Activated CD4-positive, alpha-beta T cell treated with anti-CD3 and anti-CD28 coated beads for 36 hours (primary cell): ENCODE results near the gene RNF213. TPM values are rescaled to one million over a fixed set of nuclear protein-coding genes. Genes with fewer than 3 reads are reported as not detected.

Experiments
- ATAC-seq: fragments of 200-7000 bp; cut with Tn5 transposase; one replicate; pipeline ENCODE4 v1.10.0; 2021; ENCODE audit warnings: mild to moderate bottlenecking, moderate library complexity
- CTCF ChIA-PET: fragments of 350-600 bp; sonication (Branson Sonifier 250); formaldehyde crosslinking; loops from one replicate; lab custom pipeline; 2021; ENCODE audit warnings: antibody characterized with exemption; lab: Charles Lee
- POLR2A ChIA-PET: fragments of 350-600 bp; sonication (Branson Sonifier 250); formaldehyde crosslinking; loops from one replicate; lab custom pipeline; 2021; ENCODE audit warnings: antibody characterized with exemption, inconsistent platforms; lab: Charles Lee
- DNase-seq: peaks from one replicate; pipeline ENCODE4 v3.0.0-alpha.2; 2020
- H3K27ac Mint-ChIP-seq: one replicate; pipeline ENCODE4 v1.8.0; 2021; ENCODE audit warnings: mixed read lengths
- H3K27me3 Mint-ChIP-seq: one replicate; pipeline ENCODE4 v1.8.0; 2021; ENCODE audit warnings: mixed read lengths
- H3K36me3 Mint-ChIP-seq: one replicate; pipeline ENCODE4 v1.8.0; 2021; ENCODE audit warnings: low read depth, mixed read lengths
- H3K4me1 Mint-ChIP-seq: one replicate; pipeline ENCODE4 v1.8.0; 2021; ENCODE audit warnings: mixed read lengths
- H3K4me3 Mint-ChIP-seq: one replicate; pipeline ENCODE4 v1.8.0; 2021; ENCODE audit warnings: mild to moderate bottlenecking, moderate library complexity, mixed read lengths
- H3K9me3 Mint-ChIP-seq: one replicate; pipeline ENCODE4 v1.8.0; 2021; ENCODE audit warnings: low read depth, mixed read lengths
- intact Hi-C, 2 experiments: fragments of 100-400 bp; cut with DNase I in 1 of 2; cut with micrococcal nuclease in 1 of 2; formaldehyde crosslinking; loops; one replicate each; pipeline versions ENCODE4 v1.14.2 to v1.15.1; 2022 to 2024; cut with DNase I, micrococcal nuclease
- total RNA-seq, 2 experiments: library from RNA; stranded (reverse); gene quantifications; one replicate each; pipeline ENCODE4 v1.2.3, GENCODE V29; 2021

Gene RNF213
- 100 to 1,000 TPM; 334 to 366 TPM for total RNA-seq

GRCh38 chr17:80260791-80261158 lies at the start of gene RNF213:
Gene RNF213 (plus strand): TSS chr17:80260852. CDS start chr17:80263682, 2,830 bp downstream.
- no peaks in the 10 kb centered on the region for H3K27me3 Mint-ChIP-seq
- peak within 1 kb of the TSS; percentile 98 for H3K27ac Mint-ChIP-seq
- ChIA-PET POLR2A (interaction anchor here (1.1 to 1.6 kb wide), 2 partner anchors 51 to 112 kb away, joined by 3 read pairs; no protein-coding TSS in a partner anchor), CTCF (no interaction called here)
- peak within 1 kb of the TSS; percentile 98 for H3K4me3 Mint-ChIP-seq
- H3K9me3 Mint-ChIP-seq = no peaks in the 10 kb centered on the region
- ATAC-seq (peak; percentile 10), DNase-seq (peak; percentile 71)
- peaks cover 26% of the 10 kb centered on the region for H3K36me3 Mint-ChIP-seq
- intact Hi-C loops = loop anchor here in 1 of 2 experiments (1.0 to 10.0 kb wide), 9 partner anchors 113 to 834 kb away; partner anchors contain the start of genes CBX4, CBX8, CHMP6 and EIF4A3
- peaks cover 65% of the 10 kb centered on the region for H3K4me1 Mint-ChIP-seq

GRCh38 chr17:80212109-80212508 lies 48.5 kb upstream of the RNF213 start:
- POLR2A ChIA-PET = no interaction called here
- no peak overlapping the region for H3K27ac Mint-ChIP-seq
- no peak for ATAC-seq

DNA sequence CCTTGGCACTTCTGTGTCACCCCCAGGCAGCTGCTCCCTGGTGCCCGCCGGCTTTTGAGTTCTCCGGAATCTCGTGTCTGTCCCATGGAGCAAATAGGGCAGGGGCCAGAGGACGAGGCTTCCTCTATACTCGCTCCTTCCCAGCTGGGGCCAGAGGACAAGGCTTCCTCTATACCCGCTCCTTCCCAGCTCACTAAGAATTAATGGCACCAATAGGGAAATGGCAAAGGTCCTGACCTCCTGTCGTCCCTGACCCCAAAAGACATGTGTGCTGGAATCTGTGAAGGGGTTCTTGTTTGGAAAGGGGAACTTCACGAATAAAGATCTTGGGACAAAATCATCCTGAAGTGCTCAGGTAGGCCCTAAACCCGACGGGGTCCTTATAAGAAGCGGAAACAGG lies 48.1 kb upstream of the RNF213 start:
- Mint-ChIP-seq H3K27ac (no peak overlapping the region), H3K4me3 (no peak overlapping the region), H3K4me1 (peaks cover 5% of the 10 kb centered on the region), H3K36me3 (peaks cover 18% of the 10 kb centered on the region), H3K27me3 (no peaks in the 10 kb centered on the region), H3K9me3 (no peaks in the 10 kb centered on the region)
- ATAC-seq = no peak
- POLR2A ChIA-PET = no interaction called here
- CTCF ChIA-PET = interaction anchor here (0.7 kb wide), 1 partner anchor 15 kb away, joined by 6 read pairs; no protein-coding TSS in a partner anchor
- no peak for DNase-seq
- intact Hi-C loops = no loop called here

More at GRCh38 chr17:80212109-80212508, 48.5 kb upstream of the RNF213 start:
- intact Hi-C loops = no loop called here
- CTCF ChIA-PET = interaction anchor here (0.7 kb wide), 1 partner anchor 15 kb away, joined by 6 read pairs; no protein-coding TSS in a partner anchor
- DNase-seq = no peak
- Mint-ChIP-seq H3K9me3 (no peaks in the 10 kb centered on the region), H3K36me3 (peaks cover 14% of the 10 kb centered on the region), H3K27me3 (no peaks in the 10 kb centered on the region), H3K4me1 (peaks cover 4% of the 10 kb centered on the region), H3K4me3 (no peak overlapping the region)

DNA sequence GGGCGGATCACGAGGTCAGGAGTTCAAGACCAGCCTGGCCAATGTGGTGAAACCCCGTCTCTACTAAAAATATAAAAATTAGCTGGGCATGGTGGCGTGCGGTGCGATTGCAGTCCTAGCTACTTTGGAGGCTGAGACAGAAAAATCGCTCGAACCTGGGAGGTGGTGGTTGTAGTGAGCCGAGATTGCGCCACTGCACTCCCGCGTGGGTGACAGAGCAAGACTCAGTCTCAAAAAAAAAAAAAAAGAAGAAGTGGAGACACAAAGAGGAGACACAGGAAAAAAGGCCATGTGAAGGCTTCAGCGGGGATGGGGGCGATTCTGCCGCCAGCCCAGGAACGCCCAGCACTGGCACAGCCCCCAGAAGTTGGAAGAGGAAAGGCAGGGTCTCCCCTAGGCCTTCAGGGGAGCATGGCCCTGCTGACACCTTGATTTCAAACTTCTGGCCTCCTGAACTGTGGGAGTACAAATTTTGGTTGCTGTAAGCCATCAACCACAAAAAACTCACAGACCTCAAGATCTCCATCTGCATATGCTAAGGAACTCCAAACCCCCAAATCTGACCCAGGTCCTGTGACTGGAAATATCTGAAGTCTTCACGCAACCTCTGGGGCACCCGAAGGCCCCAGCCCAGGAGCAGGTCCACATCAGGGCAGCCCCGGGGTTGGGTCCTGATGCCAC lies 47.5 kb upstream of the RNF213 start:
- Mint-ChIP-seq H3K36me3 (peaks cover 21% of the 10 kb centered on the region), H3K4me1 (peaks cover 8% of the 10 kb centered on the region), H3K27ac (no peak overlapping the region), H3K9me3 (no peaks in the 10 kb centered on the region), H3K27me3 (no peaks in the 10 kb centered on the region), H3K4me3 (no peak overlapping the region)
- no peak for ATAC-seq
- intact Hi-C loops = no loop called here
- POLR2A ChIA-PET = no interaction called here
- no peak for DNase-seq
- CTCF ChIA-PET = no interaction called here

- CTCF ChIA-PET = no interaction called here
- Mint-ChIP-seq H3K36me3 (peaks cover 22% of the 10 kb centered on the region), H3K27me3 (no peaks in the 10 kb centered on the region), H3K27ac (no peak overlapping the region), H3K4me3 (no peak overlapping the region), H3K4me1 (peaks cover 11% of the 10 kb centered on the region), H3K9me3 (no peaks in the 10 kb centered on the region)
- POLR2A ChIA-PET = no interaction called here
- ATAC-seq (no peak), DNase-seq (no peak)
- intact Hi-C loops = no loop called here
Measured at GRCh38 chr17:80213643-80213975, 47.0 kb upstream of the RNF213 start.

DNA sequence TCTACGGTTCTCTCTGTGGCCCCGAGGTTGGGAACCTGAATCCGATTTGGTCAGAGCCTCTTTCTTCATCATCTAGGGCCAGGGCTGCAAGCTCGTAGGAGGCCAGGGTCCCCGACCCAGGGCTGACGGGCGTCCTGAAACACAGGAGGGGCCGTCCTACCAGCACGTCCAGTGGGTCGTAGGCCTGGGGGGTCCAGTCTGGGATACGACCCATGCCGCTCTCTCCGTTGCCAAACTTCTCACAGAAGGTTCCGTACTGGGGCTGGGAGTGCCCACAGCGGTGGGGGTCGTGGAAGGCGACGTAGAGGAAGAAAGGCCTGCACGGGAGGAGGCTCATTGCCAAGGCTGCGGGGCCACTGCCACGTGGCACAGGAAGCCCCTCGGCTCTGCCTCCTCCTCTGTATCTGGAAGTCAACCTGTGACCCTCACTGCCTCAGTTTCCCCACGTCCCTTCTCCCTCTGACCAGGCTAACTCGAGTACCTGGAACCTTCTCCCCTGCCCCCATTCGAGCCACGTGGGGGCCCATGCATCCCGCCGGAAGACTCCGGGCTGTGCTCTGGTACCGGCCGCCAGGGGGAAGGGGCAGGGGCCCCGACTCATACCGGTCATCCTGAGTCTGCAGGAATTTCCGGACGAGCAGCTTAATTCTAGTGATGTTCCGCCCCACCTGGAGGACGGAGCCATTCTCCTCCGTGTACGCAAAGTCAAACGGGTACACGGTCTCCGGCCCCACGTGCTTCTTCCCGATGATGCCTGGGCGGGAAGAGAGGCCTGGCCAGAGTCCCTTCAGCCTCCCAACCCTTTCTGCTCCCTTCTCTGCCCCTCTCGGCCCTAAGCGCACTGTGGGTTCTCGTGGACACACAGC lies 46.4 kb upstream of the RNF213 start:
- intact Hi-C loops = no loop called here
- ChIA-PET POLR2A (interaction anchor here (0.6 kb wide), 1 partner anchor 86 kb away, joined by 3 read pairs; no protein-coding TSS in a partner anchor), CTCF (no interaction called here)
- ATAC-seq (no peak), DNase-seq (no peak)
- Mint-ChIP-seq H3K4me1 (peaks cover 15% of the 10 kb centered on the region), H3K9me3 (no peaks in the 10 kb centered on the region), H3K27ac (no peak overlapping the region), H3K36me3 (peaks cover 24% of the 10 kb centered on the region), H3K4me3 (no peak overlapping the region), H3K27me3 (no peaks in the 10 kb centered on the region)

DNA sequence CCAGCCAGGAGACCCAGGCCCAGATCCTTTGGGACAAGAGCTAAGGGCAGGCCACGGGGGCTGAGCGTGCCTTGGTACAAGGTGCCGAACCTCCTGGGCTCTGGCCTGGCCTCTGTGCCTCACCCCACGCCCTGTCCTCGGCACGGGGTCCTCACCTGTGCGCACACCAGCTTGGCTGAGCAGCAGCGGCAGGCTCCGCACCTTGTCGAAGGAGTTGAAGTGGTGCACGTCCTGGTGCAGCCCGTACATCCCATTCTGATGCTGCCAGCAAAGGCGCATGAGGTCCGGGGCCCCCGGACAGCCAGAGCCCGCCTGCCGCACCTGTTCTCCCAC lies 45.8 kb upstream of the RNF213 start:
- ChIA-PET CTCF (no interaction called here), POLR2A (no interaction called here)
- H3K4me3 Mint-ChIP-seq = no peak overlapping the region
- ATAC-seq = no peak
- H3K36me3 Mint-ChIP-seq = peaks cover 27% of the 10 kb centered on the region
- no peak for DNase-seq
- no peak overlapping the region for H3K27ac Mint-ChIP-seq
- intact Hi-C loops = no loop called here
- peaks cover 17% of the 10 kb centered on the region for H3K4me1 Mint-ChIP-seq
- H3K9me3 Mint-ChIP-seq = no peaks in the 10 kb centered on the region
- H3K27me3 Mint-ChIP-seq = no peaks in the 10 kb centered on the region

GRCh38 chr17:80216473-80217456 lies 43.9 kb upstream of the RNF213 start:
- Mint-ChIP-seq H3K27ac (no peak overlapping the region), H3K4me3 (no peak overlapping the region), H3K36me3 (peaks cover 23% of the 10 kb centered on the region), H3K4me1 (peaks cover 22% of the 10 kb centered on the region), H3K27me3 (no peaks in the 10 kb centered on the region), H3K9me3 (no peaks in the 10 kb centered on the region)
- intact Hi-C loops = no loop called here
- ChIA-PET CTCF (no interaction called here), POLR2A (no interaction called here)
- no peak for ATAC-seq
- no peak for DNase-seq

DNA sequence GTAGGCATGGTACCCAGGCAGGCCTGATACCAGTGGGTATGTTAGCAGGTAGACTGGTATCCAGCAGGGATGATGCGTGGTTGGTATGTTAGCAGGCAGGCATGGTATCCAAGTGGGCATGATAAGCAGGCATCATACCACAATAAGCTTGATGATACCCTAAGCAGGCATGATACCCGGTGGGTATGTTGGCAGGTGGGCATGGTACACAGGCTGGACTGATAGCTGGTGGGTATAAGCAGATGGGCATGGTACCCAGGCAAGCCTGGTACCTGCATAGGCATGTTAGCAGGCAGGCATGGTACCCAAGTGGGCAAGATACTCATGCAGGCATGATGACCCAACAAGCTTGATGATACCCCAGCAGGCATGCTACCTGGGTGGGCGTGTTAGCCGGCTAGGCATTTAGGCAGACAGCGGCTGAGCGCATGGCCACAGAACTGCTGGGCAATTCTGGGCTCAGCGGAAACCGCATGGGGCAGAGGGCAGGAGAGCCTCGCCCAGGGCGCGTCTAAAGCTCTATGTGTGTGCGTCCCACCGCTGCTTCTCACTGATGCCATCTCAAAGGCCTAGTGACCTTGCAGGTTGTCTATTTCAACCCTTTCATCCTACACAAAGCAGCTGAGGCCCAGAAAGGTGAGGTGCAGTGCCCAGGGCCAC lies 42.8 kb upstream of the RNF213 start:
- no peak overlapping the region for H3K27ac Mint-ChIP-seq
- ATAC-seq = no peak
- intact Hi-C loops = loop anchor here (2.0 kb wide), 3 partner anchors 37 to 183 kb away; partner anchors contain the start of gene TBC1D16 (in 1 of the 2)

DNA sequence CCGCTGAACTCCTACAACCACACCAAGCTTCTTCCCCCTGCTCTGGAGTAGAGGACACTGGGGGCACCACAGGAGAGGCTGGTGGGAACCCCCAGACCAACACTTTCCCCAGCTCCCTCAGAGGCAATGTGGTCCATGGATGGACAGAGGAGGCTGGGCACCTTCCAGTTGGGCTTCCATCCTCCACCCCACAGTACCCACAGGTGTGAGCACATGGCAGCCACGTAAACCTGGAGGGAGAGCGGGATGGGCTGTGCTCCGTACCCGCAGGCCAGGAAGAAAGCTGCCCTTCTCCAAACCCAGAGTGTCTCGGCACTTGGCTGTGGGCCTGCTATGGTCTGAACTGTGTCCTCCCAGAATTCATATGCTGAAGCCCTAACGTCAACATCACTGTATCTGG lies 42.3 kb upstream of the RNF213 start:
- intact Hi-C loops = loop anchor here (2.0 kb wide), 3 partner anchors 36 to 184 kb away; partner anchors contain the start of gene TBC1D16 (in 1 of the 2)
- ATAC-seq (no peak), DNase-seq (no peak)
- Mint-ChIP-seq H3K27ac (peak overlapping the region; percentile 62), H3K27me3 (no peaks in the 10 kb centered on the region), H3K36me3 (peaks cover 23% of the 10 kb centered on the region), H3K4me1 (peaks cover 22% of the 10 kb centered on the region), H3K9me3 (no peaks in the 10 kb centered on the region), H3K4me3 (peak overlapping the region; percentile 89)
- ChIA-PET POLR2A (interaction anchor here (0.7 to 0.9 kb wide), 3 partner anchors 9 to 74 kb away, joined by 3 to 4 read pairs (median 4); no protein-coding TSS in a partner anchor), CTCF (no interaction called here)

More for the DNA sequence above, 42.8 kb upstream of the RNF213 start:
- no peaks in the 10 kb centered on the region for H3K27me3 Mint-ChIP-seq
- H3K4me1 Mint-ChIP-seq = peaks cover 22% of the 10 kb centered on the region
- no peak overlapping the region for H3K4me3 Mint-ChIP-seq
- DNase-seq = no peak
- POLR2A ChIA-PET = interaction anchor here (0.7 kb wide), 1 partner anchor 9 kb away, joined by 3 read pairs; no protein-coding TSS in a partner anchor
- H3K36me3 Mint-ChIP-seq = peaks cover 23% of the 10 kb centered on the region
- no peaks in the 10 kb centered on the region for H3K9me3 Mint-ChIP-seq
- CTCF ChIA-PET = interaction anchor here (0.6 kb wide), 1 partner anchor 35 kb away, joined by 3 read pairs; no protein-coding TSS in a partner anchor
